ENCODE measurements around the gene STEAP2. TPM values are rescaled to one million over a fixed set of nuclear protein-coding genes. Genes with fewer than 3 reads are reported as not detected.

STEAP2 gene
- total RNA-seq, 1 experiment from 2014 or later = 17.0 TPM

DNA sequence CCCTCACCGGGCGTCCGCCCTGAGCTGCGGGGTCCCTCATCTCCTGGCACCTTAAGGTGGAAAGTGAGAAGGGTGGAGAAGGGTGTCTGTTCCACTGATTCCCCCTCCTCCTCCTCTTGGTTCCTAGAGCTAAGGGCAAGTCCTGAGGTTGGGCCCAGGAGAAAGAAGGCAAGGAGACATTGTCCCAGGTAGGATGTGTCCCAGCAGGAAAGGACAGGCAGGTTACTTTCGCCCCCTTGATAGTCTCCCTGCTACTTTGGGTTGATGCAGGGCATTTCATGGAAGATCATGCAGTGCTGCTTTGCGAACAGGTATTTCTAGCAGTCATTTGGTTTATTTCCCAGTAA is 582 bp downstream of the STEAP2 start:
- ATAC-seq = peak; percentile 21
- no peak overlapping the region for H3K4me3 Mint-ChIP-seq
- POLR2A ChIA-PET = interaction anchor here (0.6 to 1.8 kb wide), 5 partner anchors 12 to 360 kb away, joined by 3 to 13 read pairs (median 5); no protein-coding TSS in a partner anchor
- no peaks in the 10 kb centered on the region for H3K9me3 Mint-ChIP-seq
- peaks cover 24% of the 10 kb centered on the region for H3K4me1 Mint-ChIP-seq
- CTCF ChIA-PET = interaction anchor here (0.6 to 2.9 kb wide), 10 partner anchors 11 to 191 kb away, joined by 3 to 29 read pairs (median 7); partner anchors contain the start of genes CFAP69, CLDN12 and STEAP1
- no peak for DNase-seq (ENCODE audit: low spot score)
- H3K36me3 Mint-ChIP-seq = peaks cover under 1% of the 10 kb centered on the region; the same call in 1 of the 2 replicates
- no peak for TF ChIP-seq SP1 (CRISPR knock-in tag; conservative IDR thresholded peaks at IDR 0.05)
- TF ChIP-seq ZNF263 (CRISPR knock-in tag; IDR thresholded peaks at IDR 0.05; ENCODE audit: low read depth) = no peak
- no peak for TF ChIP-seq NFE2L1 (CRISPR knock-in tag; IDR thresholded peaks at IDR 0.05)
- 0 out of 2 replicates have a peak, but pooled peaks have one; percentile 4 for TF ChIP-seq STAT6 (CRISPR knock-in tag; conservative IDR thresholded peaks at IDR 0.05; ENCODE audit: low read depth)
- TF ChIP-seq ATF2 (CRISPR knock-in tag; IDR thresholded peaks at IDR 0.05; ENCODE audit: borderline replicate concordance, low read depth) = no peak
- no peak for TF ChIP-seq SOX15 (CRISPR knock-in tag; IDR thresholded peaks at IDR 0.05)
- no peak for TF ChIP-seq RORB (CRISPR knock-in tag; IDR thresholded peaks at IDR 0.05)
- no peak for TF ChIP-seq JAZF1 (CRISPR knock-in tag; IDR thresholded peaks at IDR 0.05)
- H3K27ac Mint-ChIP-seq = no peak overlapping the region
- H3K27me3 Mint-ChIP-seq (ENCODE audit: low read depth) = no peaks in the 10 kb centered on the region

- DNase-seq (ENCODE audit: low spot score) (no peak), ATAC-seq (no peak)
- POLR2A ChIA-PET = no interaction called here
- H3K27me3 Mint-ChIP-seq (ENCODE audit: low read depth) = no peaks in the 10 kb centered on the region
- no peak overlapping the region for H3K27ac Mint-ChIP-seq
- TF ChIP-seq FOXP4 (CRISPR knock-in tag; IDR thresholded peaks at IDR 0.05) (no peak), ZNF138 (CRISPR knock-in tag; conservative IDR thresholded peaks at IDR 0.05) (no peak), TP53 (CRISPR knock-in tag; IDR thresholded peaks at IDR 0.05) (no peak), FOXK1 (CRISPR knock-in tag; IDR thresholded peaks at IDR 0.05) (no peak), SMAD4 (CRISPR knock-in tag; IDR thresholded peaks at IDR 0.05) (no peak), SMAD3 (CRISPR knock-in tag; IDR thresholded peaks at IDR 0.05; ENCODE audit: borderline replicate concordance) (no peak), CBFB (CRISPR knock-in tag; IDR thresholded peaks at IDR 0.05; ENCODE audit: low read depth) (no peak), ZNF425 (CRISPR knock-in tag; conservative IDR thresholded peaks at IDR 0.05) (no peak), ZNF121 (CRISPR knock-in tag; IDR thresholded peaks at IDR 0.05) (no peak), ARID4B (CRISPR knock-in tag; IDR thresholded peaks at IDR 0.05; ENCODE audit: borderline replicate concordance) (no peak)
- peaks cover 27% of the 10 kb centered on the region for H3K4me1 Mint-ChIP-seq
- H3K9me3 Mint-ChIP-seq = no peaks in the 10 kb centered on the region
- CTCF ChIA-PET = interaction anchor here (2.5 to 2.9 kb wide), 2 partner anchors 10 to 30 kb away, joined by 7 to 29 read pairs; no protein-coding TSS in a partner anchor
- H3K4me3 Mint-ChIP-seq = no peak overlapping the region
- H3K36me3 Mint-ChIP-seq = peaks cover 5% of the 10 kb centered on the region; the same call in 1 of the 2 replicates
These were observed 2.0 kb downstream of the STEAP2 start for GRCh38 chr7:90213521-90213920.
